HEK293 (cell line): ENCODE results near the gene ATP10D.

Experiments
- CTCF ChIA-PET: fragments of 350-600 bp; formaldehyde crosslinking; extraction: SDS; loops from one replicate; lab custom pipeline; 2021; ENCODE audit warnings: antibody characterized with exemption; lab: Yijun Ruan, JAX
- POLR2A ChIA-PET: fragments of 300-600 bp; formaldehyde crosslinking; extraction: SDS; loops from one replicate; lab custom pipeline; 2020; ENCODE audit warnings: antibody characterized with exemption, inconsistent platforms; lab: Yijun Ruan, JAX
- H3K27ac ChIP-seq: fragments of 200-500 bp; sonication (Bioruptor generic); 2 replicates; pipeline ENCODE4 v1.5.1; 2014; ENCODE audit warnings: low read depth, low read length, control low read depth, inconsistent platforms; ENCODE audit errors: extremely low read depth
- H3K36me3 ChIP-seq, 2 experiments: fragments of 200-500 bp in 1 of 2; sonication (Bioruptor generic) in 1 of 2; 1 replicate in 1 of 2; 2 replicates in 1 of 2; pipeline ENCODE4 v1.5.1; 2014 to 2017; ENCODE audit warnings: inconsistent platforms in 2 of 2, low read length in 2 of 2; ENCODE audit not compliant: control insufficient read depth in 2 of 2, insufficient read depth in 1 of 2
- H3K4me1 ChIP-seq: fragments of 200-500 bp; sonication (Bioruptor generic); 2 replicates; pipeline ENCODE4 v1.5.1; 2014; ENCODE audit warnings: mild to moderate bottlenecking, low read length, inconsistent platforms; ENCODE audit not compliant: control insufficient read depth, insufficient read depth
- H3K4me3 ChIP-seq: 2 replicates; pipeline ENCODE4 v1.5.1; 2011; ENCODE audit warnings: low read depth, mild to moderate bottlenecking, control low read depth, low read length, moderate library complexity
- H3K9me3 ChIP-seq: fragments of 200-500 bp; sonication (Bioruptor generic); 2 replicates; pipeline ENCODE4 v1.5.1; 2014; ENCODE audit warnings: low read depth, low read length, inconsistent platforms; ENCODE audit not compliant: control insufficient read depth, insufficient read depth
- GLI4 ChIP-seq: fragments of 450-650 bp; formaldehyde crosslinking; IDR thresholded peaks from 2 replicates; pipeline ENCODE4 v1.5.1; 2016; ENCODE audit warnings: missing biosample characterization, missing genetic modification characterization
- HOXD13 ChIP-seq: sonication (generic); formaldehyde crosslinking; IDR thresholded peaks from 2 replicates; pipeline ENCODE4 v1.8.0; 2022; ENCODE audit warnings: missing genetic modification reagents, borderline replicate concordance
- KLF8 ChIP-seq: fragments of 450-650 bp; formaldehyde crosslinking; IDR thresholded peaks from 2 replicates; pipeline ENCODE4 v1.5.1; 2016; ENCODE audit warnings: missing biosample characterization, missing genetic modification characterization
- KLF9 ChIP-seq: fragments of 450-650 bp; formaldehyde crosslinking; IDR thresholded peaks from 2 replicates; pipeline ENCODE4 v1.5.1; 2016; ENCODE audit warnings: missing biosample characterization, missing genetic modification characterization, low read depth
- PRDM1 ChIP-seq: fragments of 450-650 bp; formaldehyde crosslinking; IDR thresholded peaks from 2 replicates; pipeline ENCODE4; 2016; ENCODE audit warnings: missing biosample characterization, missing genetic modification characterization
- RBAK ChIP-seq: fragments of 450-650 bp; formaldehyde crosslinking; IDR thresholded peaks from 2 replicates; pipeline ENCODE4 v1.5.1; 2016; ENCODE audit warnings: missing biosample characterization, missing genetic modification characterization
- SCRT1 ChIP-seq: fragments of 450-650 bp; formaldehyde crosslinking; IDR thresholded peaks from 2 replicates; pipeline ENCODE4 v1.5.1; 2016; ENCODE audit warnings: missing biosample characterization, missing genetic modification characterization, borderline replicate concordance
- SCRT2 ChIP-seq: fragments of 450-650 bp; formaldehyde crosslinking; IDR thresholded peaks from 2 replicates; pipeline ENCODE4 v1.5.1; 2016; ENCODE audit warnings: missing biosample characterization, missing genetic modification characterization
- SETDB1 ChIP-seq: IDR thresholded peaks from one replicate; pipeline ENCODE4 v1.6.1; 2017; ENCODE audit warnings: mild to moderate bottlenecking, low read length, moderate library complexity, mixed read lengths; ENCODE audit not compliant: insufficient read length
- ZNF114 ChIP-seq: fragments of 450-650 bp; formaldehyde crosslinking; IDR thresholded peaks from 2 replicates; pipeline ENCODE4 v1.5.0; 2017; ENCODE audit warnings: missing biosample characterization, missing genetic modification characterization
- ZNF138 ChIP-seq: fragments of 450-650 bp; formaldehyde crosslinking; IDR thresholded peaks from 2 replicates; pipeline ENCODE4 v1.5.1; 2016; ENCODE audit warnings: missing biosample characterization, missing genetic modification characterization, borderline replicate concordance
- ZNF366 ChIP-seq: fragments of 450-650 bp; formaldehyde crosslinking; conservative IDR thresholded peaks from 2 replicates; pipeline ENCODE4 v1.5.1; 2016; ENCODE audit warnings: missing biosample characterization, missing genetic modification characterization
- ZNF473 ChIP-seq: fragments of 450-650 bp; formaldehyde crosslinking; IDR thresholded peaks from 2 replicates; pipeline ENCODE4 v1.5.1; 2017; ENCODE audit warnings: missing biosample characterization, missing genetic modification characterization
- ZNF521 ChIP-seq: fragments of 450-650 bp; formaldehyde crosslinking; IDR thresholded peaks from 2 replicates; pipeline ENCODE4 v1.5.1; 2017; ENCODE audit warnings: missing biosample characterization, mild to moderate bottlenecking, missing genetic modification characterization
- ZNF585B ChIP-seq: fragments of 450-650 bp; formaldehyde crosslinking; IDR thresholded peaks from 2 replicates; pipeline ENCODE4 v1.5.1; 2016; ENCODE audit warnings: missing biosample characterization, missing genetic modification characterization
- ZNF677 ChIP-seq: fragments of 450-650 bp; IDR thresholded peaks from 2 replicates; pipeline ENCODE4 v1.5.0; 2018; ENCODE audit warnings: missing biosample characterization, mild to moderate bottlenecking, missing genetic modification characterization, moderate library complexity
- ZXDB ChIP-seq: fragments of 450-650 bp; formaldehyde crosslinking; IDR thresholded peaks from 2 replicates; pipeline ENCODE4 v1.5.1; 2016; ENCODE audit warnings: missing biosample characterization, missing genetic modification characterization
- TF ChIP-seq, protein P1 (sequence below): fragments of 450-650 bp; formaldehyde crosslinking; IDR thresholded peaks from 2 replicates; pipeline ENCODE4 v1.5.1; 2016; ENCODE audit warnings: missing biosample characterization, missing genetic modification characterization
- TF ChIP-seq, protein P2 (sequence below): fragments of 450-650 bp; formaldehyde crosslinking; IDR thresholded peaks from 2 replicates; pipeline ENCODE4 v1.5.1; 2016; ENCODE audit warnings: missing biosample characterization, missing genetic modification characterization
- TF ChIP-seq, protein P3 (sequence below): sonication (generic); formaldehyde crosslinking; IDR thresholded peaks from 2 replicates; pipeline ENCODE4 v1.8.1; 2022; ENCODE audit warnings: mild to moderate bottlenecking, moderate library complexity, missing genetic modification reagents

Gene ATP10D

DNA sequence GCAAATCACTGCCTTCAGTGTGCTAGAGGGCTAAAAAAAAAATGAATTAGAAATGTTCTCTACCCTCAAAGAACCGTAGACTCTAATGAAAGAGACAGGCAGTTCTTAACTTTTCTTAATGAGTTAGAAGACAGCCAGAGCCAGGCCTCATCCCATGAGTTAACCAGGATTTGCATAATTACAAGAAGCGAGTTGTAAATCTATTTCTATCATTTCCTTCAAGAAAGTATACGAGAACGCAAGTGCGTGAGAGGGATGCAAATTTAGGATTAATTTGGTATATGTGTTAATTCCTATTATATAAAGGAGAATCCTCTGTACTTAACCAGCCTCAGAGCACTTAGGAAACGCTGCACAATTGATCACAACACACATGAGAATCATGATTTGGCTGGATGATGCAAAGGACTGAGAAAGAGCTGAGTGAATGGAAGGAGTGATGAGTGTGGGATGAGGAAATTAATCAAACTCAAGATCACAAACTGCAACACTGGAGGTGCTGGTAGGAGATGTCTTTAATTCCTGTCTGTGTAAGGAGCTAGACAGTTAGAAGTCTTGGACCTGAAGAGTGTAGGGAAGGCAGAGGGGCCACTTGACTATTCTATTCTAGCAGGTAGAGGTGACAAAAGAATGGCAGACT is 157.2 kb downstream of the ATP10D start:
- CTCF ChIA-PET: interaction anchor here (0.7 kb wide), 1 partner anchor 844 kb away, joined by 3 read pairs; no protein-coding TSS in a partner anchor
- H3K36me3 ChIP-seq: no peaks in the 10 kb centered on the region
- no peaks in the 10 kb centered on the region for H3K9me3 ChIP-seq
- H3K4me3 ChIP-seq: no peak overlapping the region
- TF ChIP-seq ZNF138 (tag by site-specific recombination) (no peak), KLF9 (no peak), GLI4 (no peak), SCRT1 (no peak), SCRT2 (tag by site-specific recombination) (no peak), ZNF366 (tag by site-specific recombination) (no peak), ZNF473 (tag by site-specific recombination) (no peak), KLF8 (tag by site-specific recombination) (no peak), ZNF521 (no peak), RBAK (no peak), SETDB1 (no peak), ZNF114 (tag by site-specific recombination) (no peak), ZNF677 (tag by site-specific recombination) (no peak), ZXDB (tag by site-specific recombination) (no peak), ZNF585B (tag by site-specific recombination) (no peak), PRDM1 (no peak), HOXD13 (CRISPR knock-in tag) (no peak)
- TF ChIP-seq, protein P1, sequence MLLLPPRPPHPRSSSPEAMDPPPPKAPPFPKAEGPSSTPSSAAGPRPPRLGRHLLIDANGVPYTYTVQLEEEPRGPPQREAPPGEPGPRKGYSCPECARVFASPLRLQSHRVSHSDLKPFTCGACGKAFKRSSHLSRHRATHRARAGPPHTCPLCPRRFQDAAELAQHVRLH (tag by site-specific recombination): no peak
- TF ChIP-seq, protein P2, sequence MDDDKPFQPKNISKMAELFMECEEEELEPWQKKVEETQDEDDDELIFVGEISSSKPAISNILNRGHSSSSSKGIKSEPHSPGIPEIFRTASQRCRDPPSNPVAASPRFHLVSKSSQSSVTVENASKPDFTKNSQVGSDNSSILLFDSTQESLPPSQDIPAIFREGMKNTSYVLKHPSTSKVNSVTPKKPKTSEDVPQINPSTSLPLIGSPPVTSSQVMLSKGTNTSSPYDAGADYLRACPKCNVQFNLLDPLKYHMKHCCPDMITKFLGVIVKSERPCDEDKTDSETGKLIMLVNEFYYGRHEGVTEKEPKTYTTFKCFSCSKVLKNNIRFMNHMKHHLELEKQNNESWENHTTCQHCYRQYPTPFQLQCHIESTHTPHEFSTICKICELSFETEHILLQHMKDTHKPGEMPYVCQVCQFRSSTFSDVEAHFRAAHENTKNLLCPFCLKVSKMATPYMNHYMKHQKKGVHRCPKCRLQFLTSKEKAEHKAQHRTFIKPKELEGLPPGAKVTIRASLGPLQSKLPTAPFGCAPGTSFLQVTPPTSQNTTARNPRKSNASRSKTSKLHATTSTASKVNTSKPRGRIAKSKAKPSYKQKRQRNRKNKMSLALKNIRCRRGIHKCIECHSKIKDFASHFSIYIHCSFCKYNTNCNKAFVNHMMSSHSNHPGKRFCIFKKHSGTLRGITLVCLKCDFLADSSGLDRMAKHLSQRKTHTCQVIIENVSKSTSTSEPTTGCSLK (tag by site-specific recombination): no peak
- TF ChIP-seq, protein P3, sequence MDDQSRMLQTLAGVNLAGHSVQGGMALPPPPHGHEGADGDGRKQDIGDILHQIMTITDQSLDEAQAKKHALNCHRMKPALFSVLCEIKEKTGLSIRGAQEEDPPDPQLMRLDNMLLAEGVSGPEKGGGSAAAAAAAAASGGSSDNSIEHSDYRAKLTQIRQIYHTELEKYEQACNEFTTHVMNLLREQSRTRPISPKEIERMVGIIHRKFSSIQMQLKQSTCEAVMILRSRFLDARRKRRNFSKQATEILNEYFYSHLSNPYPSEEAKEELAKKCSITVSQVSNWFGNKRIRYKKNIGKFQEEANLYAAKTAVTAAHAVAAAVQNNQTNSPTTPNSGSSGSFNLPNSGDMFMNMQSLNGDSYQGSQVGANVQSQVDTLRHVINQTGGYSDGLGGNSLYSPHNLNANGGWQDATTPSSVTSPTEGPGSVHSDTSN (CRISPR knock-in tag): no peak
- POLR2A ChIA-PET: no interaction called here
- no peak overlapping the region for H3K27ac ChIP-seq
- H3K4me1 ChIP-seq: no peaks in the 10 kb centered on the region
